Head of caudate nucleus (tissue), 42 donors: ENCODE results near the gene CHMP1A.
"Not testable (repeated sequence)": the region's sequence is repeated elsewhere in the genome, so short reads cannot be mapped to it uniquely, and the experiment has no call there.

Source experiments
- DNase-seq, 42 donors: peaks; one replicate each; pipeline versions ENCODE4 v3.0.0 to v3.0.0-alpha.2; 2020 to 2021; ENCODE audit warnings: mixed read lengths in 7 of 42
- intact Hi-C: fragments of 100-400 bp; cut with DNase I; formaldehyde crosslinking; loops from one replicate; pipeline ENCODE4 v1.15.0; 2022

Gene CHMP1A

GRCh38 chr16:89668790-89669158, 11.3 kb upstream of the CHMP1A start:
- intact Hi-C loops: no loop called here

DNA sequence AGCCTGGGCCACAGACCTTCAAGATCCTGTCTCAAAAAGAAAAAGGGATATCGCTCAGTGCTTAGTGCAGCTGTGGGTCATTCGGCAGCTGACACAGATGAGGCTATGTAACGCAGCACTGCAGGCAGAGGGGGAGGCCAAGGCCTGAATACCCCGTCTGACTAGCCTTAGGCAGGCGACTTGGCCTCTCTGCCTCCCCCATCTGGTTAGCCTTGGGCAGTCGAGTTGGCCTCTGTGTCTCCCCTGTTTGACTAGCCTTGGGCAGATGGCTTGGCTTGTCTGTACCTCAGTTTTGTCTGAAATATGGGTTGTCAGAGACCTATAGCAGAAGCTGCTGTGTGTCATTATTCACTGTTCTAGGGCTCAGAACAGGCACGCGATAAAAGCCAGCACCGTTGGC, 10.1 kb upstream of the CHMP1A start:
- intact Hi-C loops: no loop called here
- no peak for DNase-seq

More at GRCh38 chr16:89668790-89669158, 11.3 kb upstream of the CHMP1A start:
- DNase-seq: no peak

GRCh38 chr16:89667000-89667399, 9.5 kb upstream of the CHMP1A start:
- intact Hi-C loops: not testable (repeated sequence)
- peak in 24 of 42 donors; percentile 21 to 65 (median 40) for DNase-seq

DNA sequence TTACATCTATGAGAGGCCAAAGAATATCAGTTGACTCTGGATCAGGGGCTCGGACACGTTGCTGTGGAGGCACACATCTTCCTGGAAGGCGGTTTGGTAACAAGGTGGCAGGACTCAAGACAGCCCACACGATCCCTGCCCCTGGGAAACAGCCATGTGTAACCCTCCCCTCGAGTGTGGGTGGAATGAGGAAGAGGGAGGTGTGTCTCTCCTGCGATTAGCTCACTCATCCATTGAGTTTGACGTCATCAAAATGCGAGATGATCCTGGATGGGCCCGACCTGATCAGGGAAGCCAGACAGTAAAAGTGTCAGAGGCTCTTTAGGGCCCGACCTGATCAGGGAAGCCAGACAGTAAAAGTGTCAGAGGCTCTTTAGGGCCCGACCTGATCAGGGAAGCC, 6.7 kb upstream of the CHMP1A start:
- peak in 3 of 42 donors; percentile 22 to 58 (median 27) for DNase-seq
- intact Hi-C loops: not testable (repeated sequence)

- intact Hi-C loops: no loop called here
- no peak for DNase-seq
Measured at GRCh38 chr16:89661215-89661614, 3.7 kb upstream of the CHMP1A start.

GRCh38 chr16:89660146-89660545, 2.6 kb upstream of the CHMP1A start:
- intact Hi-C loops: no loop called here
- no peak for DNase-seq

GRCh38 chr16:89658221-89658879, 842 bp upstream of the CHMP1A start:
- intact Hi-C loops: no loop called here
- peak in 3 of 42 donors; percentile 19 to 56 (median 28) for DNase-seq

- intact Hi-C loops: no loop called here
- no peak for DNase-seq
Measured at GRCh38 chr16:89656435-89657121, 930 bp downstream of the CHMP1A start.

GRCh38 chr16:89655062-89655643, 2.4 kb downstream of the CHMP1A start:
- DNase-seq: no peak
- intact Hi-C loops: no loop called here

GRCh38 chr16:89653656-89654295, 3.7 kb downstream of the CHMP1A start:
- intact Hi-C loops: no loop called here
- no peak for DNase-seq

DNA sequence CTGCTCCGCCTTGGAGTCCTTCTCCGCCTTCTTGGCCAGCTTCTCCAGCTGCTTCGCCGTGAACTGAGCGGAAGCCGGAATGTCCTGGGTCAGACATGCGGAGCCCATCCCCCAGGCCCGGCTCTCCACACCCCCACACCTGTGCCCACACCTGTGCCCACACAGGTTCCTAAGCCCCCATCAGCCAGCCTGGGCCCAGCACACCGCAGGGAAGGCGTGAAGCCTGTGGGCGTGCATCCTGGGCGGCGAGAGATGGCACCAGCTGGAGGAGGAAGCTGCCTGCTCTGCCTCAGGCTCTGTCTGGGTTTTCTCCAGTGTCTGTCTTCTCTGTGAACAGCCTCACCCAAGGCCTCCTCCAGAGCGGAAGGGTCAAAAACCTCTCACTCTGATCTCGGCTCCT, 5.9 kb downstream of the CHMP1A start:
- intact Hi-C loops: no loop called here
- DNase-seq: peak in 13 of 42 donors; percentile 20 to 55 (median 30)

- no peak for DNase-seq
- intact Hi-C loops: no loop called here
Measured at GRCh38 chr16:89646906-89647305, 10.6 kb downstream of the CHMP1A start.

- intact Hi-C loops: no loop called here
- DNase-seq: no peak
Measured at GRCh38 chr16:89646270-89646669, 11.2 kb downstream of the CHMP1A start.

- intact Hi-C loops: no loop called here
- DNase-seq: no peak
Measured at GRCh38 chr16:89645122-89645521, 12.4 kb downstream of the CHMP1A start.

GRCh38 chr16:89643769-89644300, 13.7 kb downstream of the CHMP1A start:
- DNase-seq: peak in 1 of 42 donors; percentile 27
- intact Hi-C loops: no loop called here

DNA sequence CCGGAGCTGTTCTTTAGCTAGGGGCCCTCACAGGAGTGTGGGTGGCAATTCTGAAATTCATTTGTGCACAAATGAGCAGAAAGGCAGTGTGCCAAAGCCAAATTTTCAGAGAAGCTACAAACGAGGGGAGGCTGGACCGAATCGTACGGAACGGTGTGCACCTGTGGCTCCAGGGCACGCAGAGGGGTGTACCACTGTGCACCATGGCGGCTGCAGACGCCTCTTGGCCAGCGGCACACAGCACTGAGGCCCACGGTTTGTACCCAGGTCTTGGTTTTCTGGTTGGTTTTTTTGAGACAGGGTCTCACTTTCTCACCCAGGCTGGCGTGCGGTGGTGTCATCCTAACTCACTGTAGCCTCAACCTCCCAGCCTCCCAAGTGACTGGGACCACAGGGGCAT, 14.9 kb downstream of the CHMP1A start:
- intact Hi-C loops: no loop called here

DNA sequence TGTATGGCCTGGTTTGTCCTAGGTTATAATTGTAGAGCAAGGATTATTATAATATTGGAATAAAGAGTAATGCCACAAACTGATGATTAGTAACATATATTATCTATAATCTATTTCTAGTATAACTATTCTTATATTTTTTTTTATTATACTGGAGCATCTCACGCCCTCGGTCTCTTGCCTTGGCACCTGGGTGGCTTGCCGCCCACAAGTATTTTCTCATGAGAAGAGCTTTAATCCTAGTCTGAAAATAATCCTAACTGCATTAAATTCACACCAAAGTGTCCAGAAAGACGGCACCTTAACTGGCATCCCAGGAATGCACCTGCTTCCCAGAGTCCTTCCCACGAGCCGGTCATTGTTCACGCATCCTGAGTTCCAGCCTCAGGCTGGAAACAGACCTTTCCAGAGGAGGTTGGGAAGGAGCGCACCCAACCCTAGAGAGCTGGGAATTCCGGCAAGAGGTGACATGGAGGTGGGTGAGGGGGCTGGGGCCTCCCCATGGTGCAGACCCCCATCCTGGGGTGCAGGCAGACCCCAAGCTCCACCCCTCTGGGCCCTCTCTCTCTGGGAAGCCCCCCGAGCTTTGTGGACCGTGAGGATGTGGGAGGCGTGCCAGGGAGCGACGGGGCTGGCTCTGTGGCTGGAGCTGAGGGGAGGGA, 15.9 kb downstream of the CHMP1A start:
- peak in 6 of 42 donors; percentile 20 to 51 (median 31) for DNase-seq
- intact Hi-C loops: no loop called here

More for the DNA sequence above, 14.9 kb downstream of the CHMP1A start:
- no peak for DNase-seq

DNA sequence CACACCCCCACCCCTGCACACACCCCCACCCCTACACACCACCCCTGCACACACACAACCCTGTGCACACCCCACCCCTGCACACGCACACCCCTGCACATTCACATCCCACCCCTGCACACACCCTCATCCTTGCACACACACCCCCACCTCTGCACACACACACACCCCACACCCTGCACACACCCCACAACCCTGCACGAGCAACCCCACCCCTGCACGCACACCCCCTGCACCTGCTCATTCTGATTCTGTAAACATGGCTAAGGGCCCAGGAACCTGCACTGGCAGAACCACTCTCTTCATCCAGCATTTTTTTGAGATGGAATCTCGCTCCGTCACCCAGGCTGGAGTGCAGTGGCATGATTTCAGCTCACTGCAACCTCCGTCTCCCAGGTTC, 18.1 kb downstream of the CHMP1A start:
- DNase-seq: no peak
- intact Hi-C loops: no loop called here

DNA sequence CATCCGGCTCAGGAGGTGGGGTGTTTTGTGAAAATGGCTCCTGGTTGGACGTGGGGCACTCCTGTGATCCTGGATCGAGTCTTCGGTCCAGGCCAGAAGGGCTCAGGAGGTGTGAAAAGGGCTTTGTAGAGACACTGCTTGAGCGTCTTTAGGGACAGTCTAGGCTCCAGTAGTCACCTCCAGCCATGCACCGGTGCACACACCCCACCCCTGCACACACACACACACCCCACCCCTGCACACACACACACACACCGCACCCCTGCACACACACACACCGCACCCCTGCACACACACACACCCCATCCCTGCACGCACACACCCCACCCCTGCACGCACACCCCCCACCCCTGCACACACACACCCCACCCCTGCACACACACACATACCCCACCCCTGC, 19.1 kb downstream of the CHMP1A start:
- intact Hi-C loops: no loop called here
- no peak for DNase-seq
